Hepatocyte (in vitro differentiated cells): ENCODE measurements around the gene FN1. TPM values are rescaled to one million over a fixed set of nuclear protein-coding genes. Genes with fewer than 3 reads are reported as not detected.

Experiments used
- DNase-seq: peaks from one replicate; pipeline ENCODE4 v3.0.0-alpha.2; 2016; ENCODE audit warnings: low spot score
- H2AFZ ChIP-seq: fragments of 200-600 bp; sonication (generic); 2 replicates; pipeline ENCODE4 v1.6.0; 2016; ENCODE audit warnings: antibody characterized with exemption, mild to moderate bottlenecking
- H3K27ac ChIP-seq: fragments of 200-600 bp; sonication (generic); 2 replicates; pipeline ENCODE4 v1.5.1; 2016; ENCODE audit warnings: mild to moderate bottlenecking
- H3K27me3 ChIP-seq: fragments of 200-600 bp; sonication (generic); 2 replicates; pipeline ENCODE4 v1.6.1; 2016
- H3K36me3 ChIP-seq: fragments of 200-600 bp; sonication (generic); replicated peaks from 2 replicates; pipeline ENCODE4 v1.5.1; 2016; ENCODE audit warnings: low read depth; ENCODE audit not compliant: insufficient read depth
- H3K4me1 ChIP-seq: fragments of 200-600 bp; sonication (generic); 2 replicates; pipeline ENCODE4 v1.5.1; 2016; ENCODE audit warnings: mild to moderate bottlenecking, moderate library complexity; ENCODE audit not compliant: insufficient read depth
- H3K4me2 ChIP-seq: fragments of 200-600 bp; sonication (generic); 2 replicates; pipeline ENCODE4 v1.6.0; 2016
- H3K4me3 ChIP-seq: fragments of 200-600 bp; sonication (generic); 2 replicates; pipeline ENCODE4 v1.5.1; 2016; ENCODE audit warnings: mild to moderate bottlenecking
- H3K79me2 ChIP-seq: fragments of 200-600 bp; sonication (generic); 2 replicates; pipeline ENCODE4 v1.6.0; 2017; ENCODE audit warnings: mild to moderate bottlenecking
- H3K9me2 ChIP-seq: fragments of 200-600 bp; sonication (generic); replicated peaks from 2 replicates; pipeline ENCODE4 v1.6.0; 2017; ENCODE audit warnings: mild to moderate bottlenecking; ENCODE audit not compliant: insufficient read depth
- H3K9me3 ChIP-seq: fragments of 200-600 bp; sonication (generic); 2 replicates; pipeline ENCODE4 v1.5.1; 2016; ENCODE audit warnings: low read depth, mild to moderate bottlenecking
- H4K20me1 ChIP-seq: fragments of 200-600 bp; sonication (generic); 2 replicates; pipeline ENCODE4 v1.6.0; 2016; ENCODE audit warnings: mild to moderate bottlenecking; ENCODE audit not compliant: insufficient read depth, poor library complexity, severe bottlenecking
- EZH2 ChIP-seq: fragments of 200-600 bp; sonication (generic); IDR thresholded peaks from 2 replicates; pipeline ENCODE4 v1.6.1; 2016; ENCODE audit warnings: antibody characterized with exemption, mild to moderate bottlenecking, borderline replicate concordance
- EZH2phosphoT487 ChIP-seq: fragments of 200-600 bp; sonication (generic); IDR thresholded peaks from one replicate; pipeline ENCODE4 v1.6.1; 2018; ENCODE audit warnings: antibody characterized with exemption, mild to moderate bottlenecking, low read depth, moderate library complexity; ENCODE audit not compliant: unreplicated experiment, severe bottlenecking
- WGBS: methylation state at CpG from one replicate; pipeline ENCODE4 v1.1.6; 2016; ENCODE audit warnings: low lambda C conversion rate; ENCODE audit errors: missing lambda C conversion rate; 5-methylcytosine and 5-hydroxymethylcytosine counted together
- polyA plus RNA-seq: library from polyadenylated mRNA; unstranded; fragments of >200 nt; fragmentation: Nextera tagmentation; extraction: Ambion mirVana; gene quantifications from 2 replicates; pipeline ENCODE4 v1.2.1, GENCODE V29; 2016
- total RNA-seq: library from RNA; depleted of rRNA; stranded (reverse); fragments of >200 nt; gene quantifications from 2 replicates; pipeline ENCODE4 v1.2.3, GENCODE V29; 2014
- TF ChIP-seq, protein P1 (sequence below): fragments of 200-600 bp; sonication (generic); IDR thresholded peaks from 2 replicates; pipeline ENCODE4 v1.5.1; 2016; ENCODE audit warnings: antibody characterized with exemption, mild to moderate bottlenecking; ENCODE audit not compliant: poor library complexity

FN1 gene
- total RNA-seq, result 2,129 and 3,020 TPM in 2 replicates
- polyA plus RNA-seq, result 1,572 and 1,650 TPM in 2 replicates

- Histone ChIP-seq H3K4me2 (peak within 1 kb of the TSS; percentile 79), H3K79me2 (peaks cover 32% of the 10 kb centered on the region), H3K27me3 (no peaks in the 10 kb centered on the region), H2AFZ (peak within 1 kb of the TSS; percentile 60), H3K4me1 (peaks cover 30% of the 10 kb centered on the region), H3K4me3 (peak within 1 kb of the TSS; percentile 61), H3K9me2 (no peaks in the 10 kb centered on the region), H4K20me1 (no peaks in the 10 kb centered on the region), H3K27ac (peak within 1 kb of the TSS; percentile 95), H3K36me3 (no peaks in the 10 kb centered on the region), H3K9me3 (no peaks in the 10 kb centered on the region)
- DNase-seq, result peak; percentile 97
- WGBS, result under 1% methylated on average over 26 of the region's 54 CpGs
- no peak for TF ChIP-seq EZH2phosphoT487
- TF ChIP-seq, protein P1, sequence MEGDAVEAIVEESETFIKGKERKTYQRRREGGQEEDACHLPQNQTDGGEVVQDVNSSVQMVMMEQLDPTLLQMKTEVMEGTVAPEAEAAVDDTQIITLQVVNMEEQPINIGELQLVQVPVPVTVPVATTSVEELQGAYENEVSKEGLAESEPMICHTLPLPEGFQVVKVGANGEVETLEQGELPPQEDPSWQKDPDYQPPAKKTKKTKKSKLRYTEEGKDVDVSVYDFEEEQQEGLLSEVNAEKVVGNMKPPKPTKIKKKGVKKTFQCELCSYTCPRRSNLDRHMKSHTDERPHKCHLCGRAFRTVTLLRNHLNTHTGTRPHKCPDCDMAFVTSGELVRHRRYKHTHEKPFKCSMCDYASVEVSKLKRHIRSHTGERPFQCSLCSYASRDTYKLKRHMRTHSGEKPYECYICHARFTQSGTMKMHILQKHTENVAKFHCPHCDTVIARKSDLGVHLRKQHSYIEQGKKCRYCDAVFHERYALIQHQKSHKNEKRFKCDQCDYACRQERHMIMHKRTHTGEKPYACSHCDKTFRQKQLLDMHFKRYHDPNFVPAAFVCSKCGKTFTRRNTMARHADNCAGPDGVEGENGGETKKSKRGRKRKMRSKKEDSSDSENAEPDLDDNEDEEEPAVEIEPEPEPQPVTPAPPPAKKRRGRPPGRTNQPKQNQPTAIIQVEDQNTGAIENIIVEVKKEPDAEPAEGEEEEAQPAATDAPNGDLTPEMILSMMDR, result no peak
- TF ChIP-seq EZH2, result no peak
Observed at GRCh38 chr2:215435870-215436704, at the start of gene FN1. Gene FN1, minus strand, starts transcription at chr2:215436068. Its CDS starts 266 bp downstream, at chr2:215435802.

- Histone ChIP-seq H3K79me2 (no peaks in the 10 kb centered on the region), H3K4me3 (no peak overlapping the region), H3K36me3 (no peaks in the 10 kb centered on the region), H3K4me2 (no peak overlapping the region), H3K9me3 (no peaks in the 10 kb centered on the region), H3K9me2 (no peaks in the 10 kb centered on the region), H3K27ac (no peak overlapping the region), H3K27me3 (no peaks in the 10 kb centered on the region), H4K20me1 (no peaks in the 10 kb centered on the region), H3K4me1 (no peaks in the 10 kb centered on the region), H2AFZ (no peak overlapping the region)
- TF ChIP-seq, protein P1, result no peak
- no peak for TF ChIP-seq EZH2phosphoT487
- no peak for TF ChIP-seq EZH2
- DNase-seq, result no peak
Observed at GRCh38 chr2:215485032-215485431, 49.2 kb upstream of the FN1 start.

DNA sequence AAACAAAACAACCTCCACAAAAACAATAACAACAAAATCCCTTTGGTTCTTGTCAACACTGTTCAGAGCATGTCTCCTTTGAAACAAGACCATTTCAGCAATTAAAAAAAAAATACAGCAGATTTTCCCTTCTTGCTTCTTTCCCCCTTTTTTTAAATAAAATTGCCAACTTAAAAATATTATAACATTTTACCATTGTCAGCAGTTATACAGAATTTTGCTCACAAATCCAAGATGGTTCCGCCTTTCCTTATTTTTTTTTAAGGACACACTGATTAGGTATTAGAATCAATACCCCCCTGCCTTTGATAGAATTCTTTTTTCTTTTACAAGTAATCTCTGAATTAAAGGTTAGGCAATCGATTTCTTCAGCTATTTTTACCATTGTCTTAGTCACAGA, 48.7 kb upstream of the FN1 start:
- Histone ChIP-seq H3K4me3 (no peak overlapping the region), H2AFZ (no peak overlapping the region), H3K4me2 (no peak overlapping the region), H3K27ac (no peak overlapping the region), H3K4me1 (no peaks in the 10 kb centered on the region), H4K20me1 (no peaks in the 10 kb centered on the region), H3K27me3 (no peaks in the 10 kb centered on the region), H3K36me3 (no peaks in the 10 kb centered on the region), H3K9me2 (no peaks in the 10 kb centered on the region), H3K79me2 (no peaks in the 10 kb centered on the region), H3K9me3 (no peaks in the 10 kb centered on the region)
- DNase-seq, result no peak
- 89% methylated on average over 2 of the region's 2 CpGs for WGBS
- TF ChIP-seq EZH2phosphoT487 (no peak), EZH2 (no peak)
- TF ChIP-seq, protein P1, result no peak
